ENCODE data around the gene WDFY4. TPM values are rescaled to one million over a fixed set of nuclear protein-coding genes. Genes with fewer than 3 reads are reported as not detected.

WDFY4 gene
- total and polyA plus RNA-seq, 2 experiments from 2014 or later = 0.14 TPM; not detected in 1

DNA sequence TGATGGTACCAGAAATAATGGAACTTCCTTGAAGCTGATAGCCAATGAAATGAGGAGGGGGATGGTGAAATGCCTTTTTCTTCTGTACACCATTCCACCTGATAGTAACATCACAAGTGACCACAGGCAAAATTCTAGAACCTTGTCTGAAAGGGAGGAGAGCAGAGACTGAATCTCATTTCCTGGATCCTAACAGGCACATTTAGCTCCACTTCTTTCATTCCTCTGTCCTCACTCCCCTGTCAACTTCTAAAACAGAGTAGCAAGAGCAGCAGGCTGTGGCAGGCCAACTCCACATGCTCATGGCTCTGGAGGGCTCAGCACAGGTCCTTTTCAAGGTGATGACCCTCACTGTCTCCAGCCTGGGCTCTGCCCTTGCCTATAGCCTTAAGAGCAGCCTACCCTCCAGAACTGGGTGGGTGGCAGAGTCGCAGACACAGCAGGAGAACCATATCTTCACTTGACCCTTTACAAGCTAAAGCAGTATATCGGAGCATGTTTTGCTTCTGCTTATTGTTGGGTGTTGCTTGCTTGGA, 255.2 kb downstream of the WDFY4 start, which contains the start of gene LRRC18:
LRRC18 (minus strand) TSS at position 51 of the 536 bp plus-strand sequence. CDS start 25,685 bp downstream, outside the sequence.
- H4K20me1 ChIP-seq (replicated peaks; ENCODE audit: insufficient read depth) = no peaks in the 10 kb centered on the region
- no peak within 1 kb of the TSS for H3K27ac ChIP-seq (ENCODE audit: low read depth)
- H3K4me2 ChIP-seq = no peak within 1 kb of the TSS
- no peak within 1 kb of the TSS for H2AFZ ChIP-seq
- Mint-ChIP-seq H3K36me3 (ENCODE audit: low read depth) (no peaks in the 10 kb centered on the region), H3K27me3 (ENCODE audit: insufficient read depth, low read depth, poor library complexity) (peaks cover 5% of the 10 kb centered on the region), H3K4me3 (no peak within 1 kb of the TSS), H3K9me3 (no peaks in the 10 kb centered on the region; the same call in 2 of the 3 replicates), H3K4me1 (peaks cover 8% of the 10 kb centered on the region), H3K27ac (no peak within 1 kb of the TSS)
- no peaks in the 10 kb centered on the region for H3K4me1 ChIP-seq (ENCODE audit: insufficient read depth)
- H3K9me2 ChIP-seq (ENCODE audit: insufficient read depth) = no peaks in the 10 kb centered on the region
- H3K27me3 ChIP-seq (ENCODE audit: insufficient read depth) = no peaks in the 10 kb centered on the region
- DNase-seq (ENCODE audit: low spot score) (no peak), ATAC-seq (no peak)
- no peak within 1 kb of the TSS for H3K4me3 ChIP-seq
- H3K79me2 ChIP-seq (replicated peaks; ENCODE audit: insufficient read depth) = no peaks in the 10 kb centered on the region
- no peaks in the 10 kb centered on the region for H3F3A ChIP-seq (replicated peaks; ENCODE audit: low read depth)
- TF ChIP-seq, protein P1, sequence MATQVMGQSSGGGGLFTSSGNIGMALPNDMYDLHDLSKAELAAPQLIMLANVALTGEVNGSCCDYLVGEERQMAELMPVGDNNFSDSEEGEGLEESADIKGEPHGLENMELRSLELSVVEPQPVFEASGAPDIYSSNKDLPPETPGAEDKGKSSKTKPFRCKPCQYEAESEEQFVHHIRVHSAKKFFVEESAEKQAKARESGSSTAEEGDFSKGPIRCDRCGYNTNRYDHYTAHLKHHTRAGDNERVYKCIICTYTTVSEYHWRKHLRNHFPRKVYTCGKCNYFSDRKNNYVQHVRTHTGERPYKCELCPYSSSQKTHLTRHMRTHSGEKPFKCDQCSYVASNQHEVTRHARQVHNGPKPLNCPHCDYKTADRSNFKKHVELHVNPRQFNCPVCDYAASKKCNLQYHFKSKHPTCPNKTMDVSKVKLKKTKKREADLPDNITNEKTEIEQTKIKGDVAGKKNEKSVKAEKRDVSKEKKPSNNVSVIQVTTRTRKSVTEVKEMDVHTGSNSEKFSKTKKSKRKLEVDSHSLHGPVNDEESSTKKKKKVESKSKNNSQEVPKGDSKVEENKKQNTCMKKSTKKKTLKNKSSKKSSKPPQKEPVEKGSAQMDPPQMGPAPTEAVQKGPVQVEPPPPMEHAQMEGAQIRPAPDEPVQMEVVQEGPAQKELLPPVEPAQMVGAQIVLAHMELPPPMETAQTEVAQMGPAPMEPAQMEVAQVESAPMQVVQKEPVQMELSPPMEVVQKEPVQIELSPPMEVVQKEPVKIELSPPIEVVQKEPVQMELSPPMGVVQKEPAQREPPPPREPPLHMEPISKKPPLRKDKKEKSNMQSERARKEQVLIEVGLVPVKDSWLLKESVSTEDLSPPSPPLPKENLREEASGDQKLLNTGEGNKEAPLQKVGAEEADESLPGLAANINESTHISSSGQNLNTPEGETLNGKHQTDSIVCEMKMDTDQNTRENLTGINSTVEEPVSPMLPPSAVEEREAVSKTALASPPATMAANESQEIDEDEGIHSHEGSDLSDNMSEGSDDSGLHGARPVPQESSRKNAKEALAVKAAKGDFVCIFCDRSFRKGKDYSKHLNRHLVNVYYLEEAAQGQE (IDR thresholded peaks at IDR 0.05; ENCODE audit: unreplicated experiment) = no peak
- TF ChIP-seq NANOG (IDR thresholded peaks at IDR 0.05; ENCODE audit: borderline replicate concordance) (no peak), EZH2 (IDR thresholded peaks at IDR 0.05; ENCODE audit: low read depth, unreplicated experiment) (no peak), JUNB (IDR thresholded peaks at IDR 0.05; ENCODE audit: unreplicated experiment) (no peak), ZNF331 (CRISPR knock-in tag; IDR thresholded peaks at IDR 0.05; ENCODE audit: low read depth) (no peak), STAT1 (IDR thresholded peaks at IDR 0.05; ENCODE audit: unreplicated experiment) (no peak), POLR2AphosphoS5 (IDR thresholded peaks at IDR 0.05; ENCODE audit: low read depth) (no peak)
- TF ChIP-seq, protein P2, sequence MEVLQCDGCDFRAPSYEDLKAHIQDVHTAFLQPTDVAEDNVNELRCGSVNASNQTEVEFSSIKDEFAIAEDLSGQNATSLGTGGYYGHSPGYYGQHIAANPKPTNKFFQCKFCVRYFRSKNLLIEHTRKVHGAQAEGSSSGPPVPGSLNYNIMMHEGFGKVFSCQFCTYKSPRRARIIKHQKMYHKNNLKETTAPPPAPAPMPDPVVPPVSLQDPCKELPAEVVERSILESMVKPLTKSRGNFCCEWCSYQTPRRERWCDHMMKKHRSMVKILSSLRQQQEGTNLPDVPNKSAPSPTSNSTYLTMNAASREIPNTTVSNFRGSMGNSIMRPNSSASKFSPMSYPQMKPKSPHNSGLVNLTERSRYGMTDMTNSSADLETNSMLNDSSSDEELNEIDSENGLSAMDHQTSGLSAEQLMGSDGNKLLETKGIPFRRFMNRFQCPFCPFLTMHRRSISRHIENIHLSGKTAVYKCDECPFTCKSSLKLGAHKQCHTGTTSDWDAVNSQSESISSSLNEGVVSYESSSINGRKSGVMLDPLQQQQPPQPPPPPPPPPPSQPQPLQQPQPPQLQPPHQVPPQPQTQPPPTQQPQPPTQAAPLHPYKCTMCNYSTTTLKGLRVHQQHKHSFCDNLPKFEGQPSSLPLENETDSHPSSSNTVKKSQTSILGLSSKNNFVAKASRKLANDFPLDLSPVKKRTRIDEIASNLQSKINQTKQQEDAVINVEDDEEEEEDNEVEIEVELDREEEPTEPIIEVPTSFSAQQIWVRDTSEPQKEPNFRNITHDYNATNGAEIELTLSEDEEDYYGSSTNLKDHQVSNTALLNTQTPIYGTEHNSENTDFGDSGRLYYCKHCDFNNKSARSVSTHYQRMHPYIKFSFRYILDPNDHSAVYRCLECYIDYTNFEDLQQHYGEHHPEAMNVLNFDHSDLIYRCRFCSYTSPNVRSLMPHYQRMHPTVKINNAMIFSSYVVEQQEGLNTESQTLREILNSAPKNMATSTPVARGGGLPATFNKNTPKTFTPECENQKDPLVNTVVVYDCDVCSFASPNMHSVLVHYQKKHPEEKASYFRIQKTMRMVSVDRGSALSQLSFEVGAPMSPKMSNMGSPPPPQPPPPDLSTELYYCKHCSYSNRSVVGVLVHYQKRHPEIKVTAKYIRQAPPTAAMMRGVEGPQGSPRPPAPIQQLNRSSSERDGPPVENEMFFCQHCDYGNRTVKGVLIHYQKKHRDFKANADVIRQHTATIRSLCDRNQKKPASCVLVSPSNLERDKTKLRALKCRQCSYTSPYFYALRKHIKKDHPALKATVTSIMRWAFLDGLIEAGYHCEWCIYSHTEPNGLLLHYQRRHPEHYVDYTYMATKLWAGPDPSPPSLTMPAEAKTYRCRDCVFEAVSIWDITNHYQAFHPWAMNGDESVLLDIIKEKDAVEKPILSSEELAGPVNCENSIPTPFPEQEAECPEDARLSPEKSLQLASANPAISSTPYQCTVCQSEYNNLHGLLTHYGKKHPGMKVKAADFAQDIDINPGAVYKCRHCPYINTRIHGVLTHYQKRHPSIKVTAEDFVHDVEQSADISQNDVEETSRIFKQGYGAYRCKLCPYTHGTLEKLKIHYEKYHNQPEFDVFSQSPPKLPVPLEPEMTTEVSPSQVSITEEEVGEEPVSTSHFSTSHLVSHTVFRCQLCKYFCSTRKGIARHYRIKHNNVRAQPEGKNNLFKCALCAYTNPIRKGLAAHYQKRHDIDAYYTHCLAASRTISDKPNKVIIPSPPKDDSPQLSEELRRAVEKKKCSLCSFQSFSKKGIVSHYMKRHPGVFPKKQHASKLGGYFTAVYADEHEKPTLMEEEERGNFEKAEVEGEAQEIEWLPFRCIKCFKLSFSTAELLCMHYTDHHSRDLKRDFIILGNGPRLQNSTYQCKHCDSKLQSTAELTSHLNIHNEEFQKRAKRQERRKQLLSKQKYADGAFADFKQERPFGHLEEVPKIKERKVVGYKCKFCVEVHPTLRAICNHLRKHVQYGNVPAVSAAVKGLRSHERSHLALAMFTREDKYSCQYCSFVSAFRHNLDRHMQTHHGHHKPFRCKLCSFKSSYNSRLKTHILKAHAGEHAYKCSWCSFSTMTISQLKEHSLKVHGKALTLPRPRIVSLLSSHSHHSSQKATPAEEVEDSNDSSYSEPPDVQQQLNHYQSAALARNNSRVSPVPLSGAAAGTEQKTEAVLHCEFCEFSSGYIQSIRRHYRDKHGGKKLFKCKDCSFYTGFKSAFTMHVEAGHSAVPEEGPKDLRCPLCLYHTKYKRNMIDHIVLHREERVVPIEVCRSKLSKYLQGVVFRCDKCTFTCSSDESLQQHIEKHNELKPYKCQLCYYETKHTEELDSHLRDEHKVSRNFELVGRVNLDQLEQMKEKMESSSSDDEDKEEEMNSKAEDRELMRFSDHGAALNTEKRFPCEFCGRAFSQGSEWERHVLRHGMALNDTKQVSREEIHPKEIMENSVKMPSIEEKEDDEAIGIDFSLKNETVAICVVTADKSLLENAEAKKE (CRISPR knock-in tag; IDR thresholded peaks at IDR 0.05) = no peak
- H3K36me3 ChIP-seq (ENCODE audit: insufficient read depth) = no peaks in the 10 kb centered on the region
